ENCODE data around the gene SH3BGRL2.
A peak's percentile ranks its signal among the peaks of the same experiment; 100 is the strongest.

The SH3BGRL2 gene

DNA sequence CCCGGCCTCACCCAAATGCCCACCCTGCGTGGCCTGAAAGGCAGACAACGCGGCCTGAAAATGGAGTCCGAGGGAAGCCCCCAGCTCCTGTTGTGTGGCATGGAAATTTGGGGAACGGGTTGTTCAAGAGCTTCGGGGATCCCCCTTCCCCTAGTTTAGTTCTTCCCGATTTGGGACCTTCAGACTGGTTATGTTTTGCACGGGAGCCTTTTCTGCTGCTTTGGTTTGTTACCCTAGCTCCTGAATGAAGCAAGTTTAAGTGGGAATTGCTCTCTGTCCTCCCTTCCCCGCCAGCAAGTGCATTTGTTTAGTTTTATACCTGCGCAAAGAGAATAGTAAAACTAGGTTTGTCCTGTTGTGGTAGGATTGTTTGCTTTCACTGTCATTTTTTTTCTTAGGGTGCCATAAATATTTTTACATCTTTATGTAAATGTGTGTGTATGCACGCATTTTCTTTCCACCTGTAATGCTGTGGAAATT lies 604 bp downstream of the SH3BGRL2 start:
- H3K4me3 ChIP-seq (replicated peaks; ENCODE audit: low read depth, low read length): peak overlapping the region; percentile 71
- no peak for TF ChIP-seq CTCF (IDR thresholded peaks at IDR 0.05; ENCODE audit: low read length, missing control alignments)
- no peak for DNase-seq (ENCODE audit: low read depth)

DNA sequence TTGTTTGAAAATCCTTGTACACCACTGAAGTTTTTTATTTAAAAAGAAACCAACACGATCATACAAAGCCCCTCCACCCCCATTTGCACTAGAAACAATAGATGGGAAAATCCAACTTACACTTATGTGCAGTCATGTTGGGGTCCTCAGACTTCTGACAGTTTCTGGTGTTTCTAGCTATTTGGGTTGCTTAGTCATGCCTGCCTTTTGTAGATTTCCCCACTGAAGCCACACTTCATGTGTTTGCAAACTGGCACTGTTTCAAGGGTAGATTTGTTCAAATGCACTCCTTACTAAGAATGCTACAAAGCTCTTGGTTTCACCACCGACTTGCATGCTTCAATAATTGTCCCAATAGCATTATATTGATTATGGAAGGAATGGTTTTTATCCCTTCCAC lies 1.5 kb downstream of the SH3BGRL2 start:
- no peak for DNase-seq (ENCODE audit: low read depth)
- TF ChIP-seq CTCF (IDR thresholded peaks at IDR 0.05; ENCODE audit: low read length, missing control alignments): no peak
- no peak overlapping the region for H3K4me3 ChIP-seq (replicated peaks; ENCODE audit: low read depth, low read length)

DNA sequence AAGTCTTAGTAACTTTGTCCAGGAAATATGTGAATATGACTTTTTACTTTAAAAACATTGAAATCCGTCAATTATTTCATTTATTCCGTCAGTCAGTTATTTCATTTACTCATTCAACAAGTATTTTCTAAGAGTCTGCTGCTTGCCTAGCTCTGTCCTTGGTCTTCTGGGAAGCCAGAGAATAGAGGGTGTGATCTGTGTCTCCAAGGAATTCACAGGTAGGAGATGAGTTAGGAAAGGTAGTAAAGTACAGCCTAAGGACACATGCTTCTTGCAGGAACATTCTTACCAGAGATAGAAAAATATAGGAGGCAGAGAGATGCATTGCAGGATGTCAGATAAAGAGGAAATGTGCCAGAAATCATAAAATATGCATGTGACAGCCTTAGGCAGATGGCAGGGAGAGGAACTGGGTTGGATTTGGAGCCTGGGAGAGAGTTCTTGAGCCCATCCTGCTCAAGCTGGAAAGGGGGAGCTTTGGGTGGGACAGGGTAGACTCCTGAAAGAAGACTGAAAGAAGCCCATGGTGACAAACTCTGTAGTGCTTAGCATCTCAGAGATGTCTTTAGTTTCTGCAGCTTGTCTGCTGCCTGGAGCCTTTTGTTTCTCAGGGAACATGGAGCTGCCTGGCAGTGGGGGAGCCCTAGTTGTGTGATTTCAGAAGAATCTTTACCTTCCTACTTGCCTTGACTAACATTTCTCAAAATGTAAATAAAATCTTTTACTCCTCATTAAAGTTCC lies 3.5 kb downstream of the SH3BGRL2 start:
- H3K4me3 ChIP-seq (replicated peaks; ENCODE audit: low read depth, low read length): no peak overlapping the region
- no peak for TF ChIP-seq CTCF (IDR thresholded peaks at IDR 0.05; ENCODE audit: low read length, missing control alignments)
- no peak for DNase-seq (ENCODE audit: low read depth)

GRCh38 chr6:79635232-79635543 lies 4.1 kb downstream of the SH3BGRL2 start:
- H3K4me3 ChIP-seq (replicated peaks; ENCODE audit: low read depth, low read length): no peak overlapping the region
- no peak for TF ChIP-seq CTCF (IDR thresholded peaks at IDR 0.05; ENCODE audit: low read length, missing control alignments)
- DNase-seq (ENCODE audit: low read depth): peak; percentile 43

DNA sequence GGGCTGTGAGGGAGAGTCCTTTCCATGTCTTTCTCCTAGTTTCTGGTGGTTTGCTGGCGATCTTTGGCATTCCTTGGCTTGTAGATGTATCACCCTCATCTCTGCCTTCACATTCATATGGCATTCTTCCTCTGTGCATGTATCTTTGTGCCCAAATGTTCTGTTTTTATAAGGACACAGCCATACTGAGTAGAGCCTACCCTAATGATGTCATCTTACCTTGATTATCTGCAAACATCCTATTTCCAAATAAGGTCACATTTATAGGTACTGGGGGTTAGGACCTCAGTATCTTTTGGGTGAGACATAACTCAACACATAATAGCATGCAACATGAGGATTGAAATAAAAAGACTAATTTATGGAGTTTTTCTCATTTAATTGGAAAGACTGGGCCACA lies 5.5 kb downstream of the SH3BGRL2 start:
- no peak for DNase-seq (ENCODE audit: low read depth)
- TF ChIP-seq CTCF (IDR thresholded peaks at IDR 0.05; ENCODE audit: low read length, missing control alignments): no peak
- no peak overlapping the region for H3K4me3 ChIP-seq (replicated peaks; ENCODE audit: low read depth, low read length)

DNA sequence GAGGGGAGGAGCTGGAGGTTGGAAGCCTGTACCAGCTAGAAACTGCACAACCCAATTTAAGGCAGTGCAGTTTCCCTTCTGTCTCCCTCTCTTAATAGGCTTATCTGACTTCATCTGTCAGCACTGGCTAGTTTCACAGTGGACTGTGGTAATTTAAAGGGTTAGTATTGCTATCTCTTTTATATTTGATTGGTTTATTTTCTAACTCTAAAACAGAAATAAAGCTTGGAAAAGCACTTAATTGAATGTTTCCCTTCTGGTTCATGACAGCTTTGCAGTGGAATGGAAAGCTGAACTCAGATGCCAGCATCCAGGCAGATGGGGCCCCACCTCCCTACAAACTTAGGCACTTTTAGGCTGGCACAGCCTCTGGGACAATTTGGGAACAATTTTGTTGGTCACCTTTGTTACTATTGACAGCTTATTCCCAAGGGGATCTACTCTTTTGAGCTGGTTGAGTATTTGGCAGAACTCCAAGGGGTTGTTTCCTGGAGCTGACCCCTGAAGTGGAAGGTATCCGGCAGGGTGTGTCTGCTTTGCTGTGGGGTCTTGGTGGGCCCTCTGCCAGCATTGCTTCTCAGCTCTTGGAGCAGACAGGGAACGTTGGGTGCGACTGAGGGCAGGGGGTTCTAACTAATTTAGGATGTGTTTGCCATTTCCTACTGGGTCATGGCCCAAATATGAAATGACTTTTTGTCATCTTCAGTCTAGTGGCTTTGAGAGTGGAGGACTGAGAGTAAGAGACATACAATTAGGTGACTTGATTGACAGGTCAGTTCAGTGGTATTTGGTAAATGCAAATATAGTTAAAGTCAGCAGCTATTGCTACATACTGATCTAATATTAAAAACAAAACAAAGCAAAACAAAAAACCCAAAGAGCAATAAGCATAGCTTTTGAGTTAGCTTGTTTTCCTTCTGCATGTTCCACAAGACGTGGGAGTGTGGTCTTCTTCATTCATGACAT lies 9.3 kb downstream of the SH3BGRL2 start:
- no peak overlapping the region for H3K4me3 ChIP-seq (replicated peaks; ENCODE audit: low read depth, low read length)
- TF ChIP-seq CTCF (IDR thresholded peaks at IDR 0.05; ENCODE audit: low read length, missing control alignments): no peak
- no peak for DNase-seq (ENCODE audit: low read depth)
